Measurements from ENCODE around the gene RBM39.

DNA sequence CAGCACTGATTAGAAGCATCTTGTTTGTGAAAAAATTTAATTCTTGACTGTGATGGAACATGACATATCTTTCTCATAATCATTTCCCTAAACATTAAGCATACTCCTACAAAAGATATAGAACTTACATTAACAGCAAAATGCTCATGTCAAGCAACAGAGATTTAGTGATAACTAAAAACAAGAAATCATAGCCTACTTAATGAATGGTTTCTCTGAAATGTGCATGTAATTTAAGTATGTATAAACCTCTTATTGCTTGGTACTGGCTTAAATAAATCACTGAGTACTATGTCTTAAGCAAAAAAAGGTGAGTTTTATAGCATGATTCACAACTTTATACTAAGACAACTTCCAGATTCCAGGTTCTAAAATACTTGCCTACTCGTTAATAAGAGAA lies 33.6 kb downstream of the RBM39 start:
- no peak for TF ChIP-seq RXRA (IDR thresholded peaks at IDR 0.05; ENCODE audit: borderline replicate concordance, low read depth)
- TF ChIP-seq, protein P1, sequence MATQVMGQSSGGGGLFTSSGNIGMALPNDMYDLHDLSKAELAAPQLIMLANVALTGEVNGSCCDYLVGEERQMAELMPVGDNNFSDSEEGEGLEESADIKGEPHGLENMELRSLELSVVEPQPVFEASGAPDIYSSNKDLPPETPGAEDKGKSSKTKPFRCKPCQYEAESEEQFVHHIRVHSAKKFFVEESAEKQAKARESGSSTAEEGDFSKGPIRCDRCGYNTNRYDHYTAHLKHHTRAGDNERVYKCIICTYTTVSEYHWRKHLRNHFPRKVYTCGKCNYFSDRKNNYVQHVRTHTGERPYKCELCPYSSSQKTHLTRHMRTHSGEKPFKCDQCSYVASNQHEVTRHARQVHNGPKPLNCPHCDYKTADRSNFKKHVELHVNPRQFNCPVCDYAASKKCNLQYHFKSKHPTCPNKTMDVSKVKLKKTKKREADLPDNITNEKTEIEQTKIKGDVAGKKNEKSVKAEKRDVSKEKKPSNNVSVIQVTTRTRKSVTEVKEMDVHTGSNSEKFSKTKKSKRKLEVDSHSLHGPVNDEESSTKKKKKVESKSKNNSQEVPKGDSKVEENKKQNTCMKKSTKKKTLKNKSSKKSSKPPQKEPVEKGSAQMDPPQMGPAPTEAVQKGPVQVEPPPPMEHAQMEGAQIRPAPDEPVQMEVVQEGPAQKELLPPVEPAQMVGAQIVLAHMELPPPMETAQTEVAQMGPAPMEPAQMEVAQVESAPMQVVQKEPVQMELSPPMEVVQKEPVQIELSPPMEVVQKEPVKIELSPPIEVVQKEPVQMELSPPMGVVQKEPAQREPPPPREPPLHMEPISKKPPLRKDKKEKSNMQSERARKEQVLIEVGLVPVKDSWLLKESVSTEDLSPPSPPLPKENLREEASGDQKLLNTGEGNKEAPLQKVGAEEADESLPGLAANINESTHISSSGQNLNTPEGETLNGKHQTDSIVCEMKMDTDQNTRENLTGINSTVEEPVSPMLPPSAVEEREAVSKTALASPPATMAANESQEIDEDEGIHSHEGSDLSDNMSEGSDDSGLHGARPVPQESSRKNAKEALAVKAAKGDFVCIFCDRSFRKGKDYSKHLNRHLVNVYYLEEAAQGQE (IDR thresholded peaks at IDR 0.05; ENCODE audit: low read depth, low read length) = no peak
- no peak for TF ChIP-seq JUND (IDR thresholded peaks at IDR 0.05)
- TF ChIP-seq CTCF (IDR thresholded peaks at IDR 0.05) = no peak
- TF ChIP-seq POLR2AphosphoS5 (IDR thresholded peaks at IDR 0.05; ENCODE audit: low read depth, low read length) = no peak
- TF ChIP-seq TAF1 (IDR thresholded peaks at IDR 0.05; ENCODE audit: borderline replicate concordance, low read depth, low read length) = no peak
- no peak for TF ChIP-seq EP300 (IDR thresholded peaks at IDR 0.05; ENCODE audit: borderline replicate concordance in 1 of 2, low read depth in 1 of 2, low read length in 1 of 2)
- TF ChIP-seq EZH2phosphoT487 (IDR thresholded peaks at IDR 0.05; ENCODE audit: borderline replicate concordance, low read depth) = no peak
- no peak for TF ChIP-seq RAD21 (IDR thresholded peaks at IDR 0.05; ENCODE audit: low read length)
- no peak for TF ChIP-seq YY1 (IDR thresholded peaks at IDR 0.05; ENCODE audit: low read depth)
- no peak for TF ChIP-seq MEF2A (IDR thresholded peaks at IDR 0.05; ENCODE audit: borderline replicate concordance, low read depth)
- no peak for TF ChIP-seq RFX5 (IDR thresholded peaks at IDR 0.05; ENCODE audit: low read length)
- TF ChIP-seq CHD2 (IDR thresholded peaks at IDR 0.05; ENCODE audit: low read length, partially characterized antibody) = no peak

All from SK-N-SH (cell line).